GM21515 (cell line): ENCODE measurements around the gene BCL7A.

Source experiments
- ATAC-seq: cut with Tn5 transposase; IDR thresholded peaks from one replicate; pipeline ENCODE4 v1.9.1; 2021; ENCODE audit not compliant: unreplicated experiment

The BCL7A gene

DNA sequence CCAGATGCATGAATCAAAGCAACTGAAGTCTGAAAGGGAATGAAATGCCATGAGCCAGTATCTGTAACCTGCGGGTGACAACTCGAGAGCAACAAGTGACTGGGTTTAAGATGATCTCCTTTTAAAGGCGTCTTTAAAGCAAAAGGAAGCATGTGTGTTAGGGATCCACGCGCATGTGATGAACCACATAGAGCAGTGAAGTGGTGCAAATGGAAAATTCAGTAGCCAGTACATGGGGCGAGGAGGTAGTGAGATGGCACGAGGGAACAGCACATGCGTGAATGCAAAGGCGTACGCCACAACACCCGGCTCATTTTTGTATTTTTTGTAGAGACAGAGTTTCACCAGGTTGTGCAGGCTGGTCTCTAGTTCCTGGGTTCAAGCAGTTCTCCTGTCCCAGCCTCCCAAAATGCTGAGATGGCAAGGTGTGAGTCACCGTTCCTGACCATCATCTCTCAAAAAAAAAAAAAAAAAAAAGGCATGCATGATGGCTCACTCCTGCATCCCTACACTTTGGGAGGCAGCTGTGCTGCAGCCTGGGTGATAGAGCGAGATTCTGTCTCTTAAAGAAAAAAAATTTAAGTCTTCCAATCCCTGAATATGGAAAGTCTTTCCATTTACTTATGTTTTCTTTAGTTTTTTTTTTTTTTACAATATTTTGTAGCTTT, 24.6 kb upstream of the BCL7A start:
- no peak for ATAC-seq

DNA sequence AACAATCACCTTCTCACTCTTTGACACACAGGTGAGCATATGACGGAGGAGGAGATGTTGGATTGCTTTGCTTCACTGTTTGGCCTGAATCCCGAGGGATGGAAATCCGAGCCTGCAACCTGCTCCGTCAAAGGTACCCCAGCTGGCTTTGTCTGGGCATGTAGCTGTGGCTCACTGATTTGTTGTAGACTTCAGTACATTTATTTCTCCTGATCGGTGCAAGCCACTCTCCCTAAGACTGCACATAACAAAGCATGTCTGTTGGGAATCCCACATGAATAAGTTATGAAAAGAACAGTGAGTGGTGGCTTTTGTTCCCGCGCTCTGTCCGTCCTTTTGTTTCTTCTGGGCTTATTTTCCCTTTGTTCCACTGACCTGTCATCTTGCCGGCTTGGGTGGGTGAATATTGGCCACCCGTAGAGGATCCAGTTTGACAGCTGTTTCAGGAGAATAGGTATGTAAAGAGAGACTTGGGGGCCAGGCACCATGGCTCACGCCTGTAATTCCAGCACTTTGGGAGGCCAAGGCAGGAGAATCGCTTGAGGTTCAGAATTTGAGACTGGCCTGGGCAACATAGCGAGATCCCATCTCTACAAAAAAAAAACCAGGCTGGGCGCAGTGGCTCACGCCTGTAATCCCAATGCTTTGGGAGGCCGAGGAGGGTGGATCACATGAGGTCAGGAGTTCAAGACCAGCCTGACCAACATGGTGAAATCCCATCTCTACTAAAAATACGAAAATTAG, 20.0 kb upstream of the BCL7A start:
- no peak for ATAC-seq

DNA sequence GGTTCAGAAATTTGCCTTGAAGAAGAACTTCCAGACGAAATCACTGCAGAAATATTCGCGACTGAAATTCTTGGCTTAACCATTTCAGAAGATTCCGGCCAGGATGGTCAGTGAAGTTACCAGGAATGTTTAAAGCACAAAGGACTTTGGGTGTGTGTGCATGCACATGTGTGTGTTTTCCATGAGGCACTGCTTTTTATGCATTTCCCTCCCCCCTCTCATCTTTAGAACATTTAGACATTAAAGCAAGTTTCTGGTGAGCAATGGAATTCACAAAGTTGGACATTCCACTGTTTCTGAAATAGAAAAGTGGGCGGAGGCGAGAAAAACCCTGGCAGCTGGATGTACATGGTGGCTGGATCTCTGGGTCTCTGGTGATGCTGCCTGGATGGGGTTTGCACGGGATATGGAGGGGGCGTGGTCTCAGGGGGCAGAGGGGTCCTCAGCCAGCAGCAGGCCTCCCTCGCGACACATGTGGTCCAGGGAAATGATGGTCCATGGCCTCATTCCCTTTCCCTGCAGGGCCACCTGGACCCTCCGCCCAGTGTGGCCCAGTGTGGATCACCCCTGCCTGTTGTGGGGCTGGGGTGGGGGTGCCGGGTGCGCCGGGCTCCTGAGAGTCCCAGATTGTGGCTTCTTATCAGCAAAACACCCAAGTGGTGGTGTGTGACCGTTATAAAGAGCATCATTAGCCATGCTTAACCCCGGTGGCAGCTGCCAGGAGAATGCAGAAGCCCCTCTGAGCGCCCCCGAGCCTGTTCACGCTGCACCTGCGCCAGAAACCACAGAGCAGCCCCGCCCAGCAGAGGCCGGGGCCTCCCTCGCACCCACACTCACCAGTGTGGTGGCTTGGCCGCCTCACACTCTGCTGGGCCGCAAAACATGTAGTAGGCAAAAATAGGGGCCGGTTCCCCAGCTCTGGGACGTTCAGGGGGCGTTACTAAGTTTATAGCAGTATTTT, 17.8 kb upstream of the BCL7A start:
- no peak for ATAC-seq

DNA sequence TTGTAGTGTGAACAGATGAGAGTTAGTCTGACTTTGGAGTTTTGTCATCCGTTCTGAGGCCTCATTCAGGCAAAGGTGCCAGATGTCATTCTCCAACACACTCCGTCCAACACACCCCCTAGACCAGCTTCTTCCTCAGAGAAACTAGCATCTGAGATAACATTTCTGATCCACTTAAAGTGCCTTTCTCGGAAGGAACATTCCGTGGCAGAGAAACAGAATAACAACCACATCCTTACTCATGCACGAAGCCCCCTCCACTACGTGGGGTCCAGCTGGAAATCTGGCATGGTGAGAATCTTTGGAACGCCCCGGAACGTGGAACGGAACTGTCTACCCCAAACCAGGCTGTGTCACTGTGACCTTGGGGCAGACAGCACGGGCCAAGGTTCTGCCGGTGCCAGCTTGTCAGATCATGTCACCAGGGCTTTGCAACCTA, 17.0 kb upstream of the BCL7A start:
- ATAC-seq, result no peak

DNA sequence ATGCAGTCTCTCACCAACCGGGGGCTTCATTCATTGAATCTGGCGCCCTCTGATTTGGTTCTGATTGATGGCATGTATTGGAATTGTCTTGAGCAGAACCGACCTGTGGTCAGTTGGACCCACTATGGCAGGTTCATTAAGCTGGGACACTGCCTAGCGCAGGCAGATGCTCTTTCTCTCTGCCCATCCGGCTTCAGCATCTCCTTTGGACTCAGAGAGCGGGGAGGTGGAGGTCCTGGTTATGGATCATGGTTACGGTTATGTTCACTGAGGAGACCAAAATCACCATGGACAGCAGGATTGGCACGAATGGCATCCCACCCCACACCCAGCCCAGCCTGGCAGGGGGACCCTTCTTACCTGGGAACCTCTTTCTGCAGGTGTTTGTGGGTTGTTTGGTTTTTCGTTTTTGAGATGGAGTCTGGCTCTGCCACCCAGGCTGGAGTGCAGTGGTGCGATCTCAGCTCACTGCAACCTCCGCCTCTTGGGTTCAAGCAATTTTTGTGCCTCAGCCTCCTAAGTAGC, 16.4 kb upstream of the BCL7A start:
- ATAC-seq, result no peak

DNA sequence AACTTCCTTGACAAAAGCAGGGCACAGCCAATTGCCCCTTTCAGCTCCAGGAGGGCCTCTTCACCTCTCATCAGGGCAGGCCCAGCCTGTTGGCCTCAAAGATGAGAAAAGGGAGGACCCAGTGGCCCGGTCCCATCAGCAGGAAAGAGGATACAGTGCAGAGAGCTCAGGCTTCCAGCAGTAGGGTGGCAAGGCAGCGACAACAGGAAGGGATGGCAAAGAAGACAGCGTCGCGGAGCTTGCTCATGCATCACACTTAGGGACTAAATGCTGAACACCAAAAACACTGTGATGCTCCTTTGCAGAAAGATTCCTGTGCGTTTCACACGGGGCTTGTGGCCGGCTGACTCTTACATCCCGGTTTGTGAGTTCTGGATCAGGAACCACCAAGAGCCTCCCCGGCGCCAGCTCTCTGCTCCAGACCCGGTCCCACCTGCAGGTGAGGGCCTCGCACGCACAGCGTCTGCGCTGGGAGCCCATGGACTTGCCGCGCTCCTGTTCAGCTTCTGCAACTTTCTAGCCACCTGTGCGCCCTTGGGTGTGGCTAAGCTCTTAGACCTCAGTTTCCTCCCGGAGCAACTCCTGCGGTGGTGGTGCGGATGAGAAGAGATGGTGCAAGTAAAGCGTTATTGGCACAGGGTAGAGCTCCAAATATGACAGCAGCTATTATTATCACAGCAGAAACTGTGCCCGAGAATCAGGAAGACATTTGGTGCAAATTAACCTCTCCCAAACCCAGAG, 15.3 kb upstream of the BCL7A start:
- no peak for ATAC-seq

DNA sequence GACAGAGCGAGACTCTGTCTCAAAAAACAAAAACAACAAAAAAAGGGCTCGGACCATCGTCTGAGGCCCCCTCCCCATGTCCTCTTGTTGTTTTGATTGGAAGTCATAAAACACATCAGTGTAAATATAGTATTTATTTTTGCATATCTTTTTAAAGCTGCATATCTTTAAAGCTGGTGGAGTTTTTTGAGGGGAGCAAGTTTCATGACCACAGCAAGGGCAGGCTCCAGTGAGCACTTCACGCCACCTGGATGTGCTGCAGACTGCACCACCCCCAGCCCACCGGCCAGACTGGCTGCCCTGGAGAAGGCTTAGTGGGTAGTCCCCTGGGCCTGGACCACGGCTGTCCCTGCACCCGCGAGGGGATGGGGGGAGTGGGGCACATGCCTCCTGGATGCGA, 11.9 kb upstream of the BCL7A start:
- ATAC-seq, result no peak

DNA sequence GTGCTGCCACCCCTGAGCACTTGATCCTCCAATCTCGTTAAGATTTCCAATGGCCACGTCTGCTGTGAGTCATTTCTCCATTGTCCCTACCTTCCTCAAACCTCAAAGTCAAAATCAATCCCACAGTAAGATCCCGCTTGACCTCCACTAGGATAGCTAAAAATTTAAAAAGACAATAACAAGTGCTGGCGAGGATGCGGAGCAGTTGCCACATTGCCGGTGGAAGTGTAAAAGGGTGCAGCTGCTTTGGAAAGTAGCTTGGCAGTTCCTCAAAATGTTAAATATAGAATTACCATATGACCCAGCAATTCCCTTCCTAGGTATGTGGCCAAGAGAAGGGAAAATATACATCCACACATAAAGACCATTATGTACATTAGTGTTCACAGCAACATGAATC, 9.5 kb upstream of the BCL7A start:
- ATAC-seq, result no peak

DNA sequence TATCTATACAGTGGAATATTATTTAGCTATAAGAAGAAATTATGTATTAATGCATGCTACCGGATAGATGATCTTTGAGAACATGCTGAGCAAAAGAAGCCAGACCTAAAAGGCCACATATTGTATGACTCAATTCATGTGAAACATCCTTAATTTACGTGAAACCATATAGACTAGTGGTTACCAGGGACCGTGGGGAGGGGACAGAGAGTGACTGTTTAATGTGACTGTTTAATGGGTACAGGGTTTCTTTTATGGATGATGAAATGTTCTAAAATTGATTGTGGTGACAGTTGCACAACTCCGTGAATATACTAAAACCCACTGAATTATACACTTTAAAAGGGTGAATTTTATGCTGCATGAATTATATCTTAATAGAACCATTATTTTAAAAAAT, 8.5 kb upstream of the BCL7A start:
- no peak for ATAC-seq

DNA sequence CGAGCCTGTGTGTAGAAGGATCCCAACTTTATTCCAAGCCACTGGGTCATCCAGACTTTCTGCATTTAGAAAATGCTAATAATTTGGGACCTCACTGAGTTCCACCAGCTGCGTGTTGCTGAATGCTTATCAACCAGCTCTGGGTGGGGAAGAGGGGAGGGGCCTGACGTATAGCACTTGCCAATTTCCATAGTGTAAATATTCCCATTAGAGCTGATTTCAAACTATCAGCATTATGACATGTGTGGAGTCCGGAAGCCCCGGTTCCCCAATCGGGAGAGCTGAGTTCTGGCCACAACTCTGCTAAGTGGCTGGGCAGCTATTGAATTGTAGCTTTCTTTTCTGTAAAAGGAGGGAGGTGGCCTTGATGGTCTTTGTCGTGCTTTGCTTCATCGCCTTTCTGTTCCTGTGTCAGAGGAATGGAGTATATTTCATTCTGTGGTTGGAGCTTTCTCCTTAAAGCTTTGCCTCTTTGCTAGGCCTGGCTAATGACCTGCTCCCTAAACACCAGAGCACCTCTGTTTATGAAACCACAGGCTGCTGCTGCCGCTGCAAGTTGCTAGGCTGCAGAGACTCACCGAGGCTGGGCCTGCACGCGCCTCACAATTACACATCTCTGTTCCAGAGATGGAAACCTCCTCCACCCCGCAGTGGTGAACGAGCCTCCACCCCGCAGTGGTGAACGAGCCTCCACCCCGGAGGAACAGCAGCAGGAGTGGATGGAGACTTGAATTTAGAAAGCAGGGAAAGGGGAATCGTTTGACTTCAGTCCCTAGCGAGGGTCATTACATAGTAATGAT, 7.7 kb upstream of the BCL7A start:
- no peak for ATAC-seq

DNA sequence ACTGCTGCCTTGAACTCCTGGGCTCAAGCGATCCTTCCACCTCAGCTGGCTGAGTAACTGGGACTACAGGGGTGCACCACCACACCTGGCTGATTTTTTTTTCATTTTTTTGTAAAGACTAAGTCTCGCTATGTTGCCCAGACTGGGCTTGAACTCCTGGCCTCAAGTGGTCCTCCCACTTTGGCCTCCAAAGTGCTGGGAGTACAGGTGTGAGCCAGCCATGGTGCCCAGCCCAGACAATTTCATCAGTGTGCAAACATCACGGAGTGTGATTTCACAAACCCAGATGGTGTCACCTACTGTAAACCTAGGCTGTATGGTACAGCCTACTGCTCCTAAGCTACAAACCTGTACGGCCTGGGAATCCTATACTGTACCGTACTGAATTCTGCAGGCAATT, 6.9 kb upstream of the BCL7A start:
- ATAC-seq, result no peak

DNA sequence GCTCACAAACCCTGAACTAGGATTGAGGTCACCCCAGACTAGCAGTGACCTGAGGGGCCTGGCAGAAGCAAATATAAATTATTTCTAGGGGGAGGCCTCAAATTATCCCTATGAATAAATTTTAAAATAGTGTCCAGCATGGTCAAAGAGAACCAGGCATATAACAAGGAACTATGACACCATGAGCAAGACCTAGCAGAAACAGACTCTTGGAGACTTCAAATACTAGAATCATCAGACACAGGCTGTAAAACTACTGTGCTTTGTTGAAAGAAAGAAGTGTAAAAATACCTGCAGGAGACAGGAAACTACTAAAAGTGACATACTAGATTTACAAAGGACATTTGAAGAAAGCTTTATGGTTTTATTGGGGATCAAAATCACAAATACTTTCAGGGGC, 3.2 kb upstream of the BCL7A start:
- ATAC-seq, result no peak

DNA sequence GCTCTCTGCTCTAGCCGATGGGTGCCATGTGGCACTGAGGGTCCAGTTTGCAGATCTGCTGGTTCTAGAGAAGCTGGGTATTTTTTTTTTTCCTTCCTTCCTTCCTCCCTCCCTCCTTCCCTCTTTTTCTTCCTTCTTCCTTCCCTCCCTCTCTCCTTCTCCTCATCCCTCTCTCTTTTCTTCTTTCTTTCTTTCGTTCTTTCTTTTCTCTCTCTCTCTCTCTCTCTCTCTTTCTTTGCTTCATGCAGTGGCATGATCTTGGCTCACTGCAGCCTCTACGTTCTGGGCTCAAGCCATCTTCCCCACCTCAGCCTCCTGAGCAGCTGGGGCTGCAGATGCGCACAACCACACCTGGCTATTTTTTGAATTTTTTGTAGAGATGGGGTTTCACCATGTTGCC, 2.7 kb upstream of the BCL7A start:
- ATAC-seq, result no peak

DNA sequence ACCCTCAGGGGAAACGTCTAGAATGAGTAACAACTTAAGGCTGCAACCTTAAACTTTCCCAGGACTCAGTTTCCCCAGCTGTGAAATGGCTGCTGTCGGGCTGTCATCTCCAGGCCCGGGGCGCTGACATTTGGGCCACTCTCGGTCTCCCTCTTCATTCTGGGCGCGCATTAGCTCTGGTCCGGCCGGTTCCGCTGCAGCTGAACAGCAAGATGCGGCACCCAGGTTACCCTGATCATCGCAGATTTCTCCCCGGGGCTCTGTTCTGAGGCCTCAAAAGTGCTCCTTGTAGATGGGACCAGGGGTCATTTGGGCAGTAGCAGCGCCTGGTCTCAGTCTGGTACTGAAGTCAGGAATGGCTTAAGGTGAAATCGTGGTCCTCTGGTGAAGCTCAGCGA, 890 bp upstream of the BCL7A start:
- ATAC-seq, result no peak

DNA sequence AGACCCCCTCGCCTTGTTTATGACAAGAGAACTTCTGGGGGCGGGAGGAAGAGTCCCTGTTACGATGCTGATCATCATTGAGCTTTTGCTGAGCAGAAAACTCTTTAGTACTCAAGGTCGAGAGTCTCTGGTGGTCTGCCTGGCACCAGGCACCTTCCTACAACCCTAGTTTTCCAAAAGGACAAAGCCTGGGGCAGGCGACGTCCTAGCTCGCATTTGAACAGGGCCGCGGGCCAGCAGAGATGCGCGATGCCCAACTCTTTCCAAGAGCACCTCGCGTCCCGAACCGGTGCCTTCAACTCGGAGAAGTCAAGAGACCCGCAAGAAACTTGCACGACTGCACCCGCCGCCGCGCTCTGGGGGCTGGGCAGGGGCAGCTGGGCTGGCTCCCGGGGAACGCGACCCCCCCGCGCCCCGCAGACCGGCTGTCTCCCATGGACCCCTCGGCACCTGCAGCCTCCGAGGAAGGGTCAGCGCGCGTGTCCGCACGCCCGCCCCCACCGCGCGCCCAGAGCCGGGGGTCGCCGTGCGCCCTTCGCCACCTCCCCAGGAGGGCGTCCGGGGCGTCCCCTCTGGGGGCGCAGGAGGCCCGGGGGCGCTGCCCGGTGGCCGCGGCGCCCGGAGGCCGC, 377 bp upstream of the BCL7A start:
- ATAC-seq, result no peak

DNA sequence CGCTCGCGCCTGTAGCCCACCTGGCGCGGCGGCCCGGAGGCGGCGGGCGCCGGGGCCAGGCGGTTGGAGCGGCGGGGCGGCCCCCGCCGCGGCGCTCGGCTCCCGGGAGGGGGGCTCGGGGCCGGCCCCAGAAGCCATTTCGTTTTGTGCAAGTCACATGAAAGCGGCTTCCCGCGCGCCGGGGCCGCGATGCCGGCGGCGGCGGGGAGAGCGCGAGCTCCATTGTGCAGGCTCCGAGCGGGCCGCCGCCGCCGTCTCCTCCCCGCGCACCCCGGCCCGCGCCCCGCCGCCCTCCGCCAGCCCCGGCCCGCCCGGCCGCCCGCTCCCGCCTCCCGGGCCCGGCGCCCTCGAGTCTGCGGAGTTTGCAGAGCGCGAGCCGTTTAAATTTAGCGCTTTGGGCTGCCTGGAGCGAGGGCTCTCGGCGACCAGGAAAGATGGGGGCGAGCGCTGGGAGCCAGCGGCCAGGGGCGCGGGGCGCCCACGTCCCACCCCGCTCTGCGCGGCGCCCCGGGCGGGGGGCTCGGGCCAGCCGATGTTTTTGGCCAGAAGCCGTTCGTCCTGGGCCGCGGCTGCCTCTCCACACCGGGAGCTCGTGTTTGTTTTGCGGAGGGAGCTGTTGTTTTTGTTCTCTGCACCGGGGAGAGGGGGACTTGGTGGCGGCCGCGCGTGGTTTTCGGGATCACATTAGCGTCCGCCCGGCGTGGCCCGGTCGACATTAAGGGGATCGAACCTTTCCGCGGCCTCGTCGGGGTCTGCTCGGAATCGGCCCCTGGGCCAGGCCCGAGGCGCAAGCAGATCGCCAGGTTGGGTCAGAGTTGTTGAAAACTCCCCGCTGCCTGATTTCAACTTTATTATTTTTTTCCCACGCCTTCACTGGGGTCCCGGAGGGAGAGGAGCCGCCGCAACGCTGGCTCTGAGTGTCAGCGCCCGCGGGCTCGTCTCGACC, 982 bp downstream of the BCL7A start:
- no peak for ATAC-seq

DNA sequence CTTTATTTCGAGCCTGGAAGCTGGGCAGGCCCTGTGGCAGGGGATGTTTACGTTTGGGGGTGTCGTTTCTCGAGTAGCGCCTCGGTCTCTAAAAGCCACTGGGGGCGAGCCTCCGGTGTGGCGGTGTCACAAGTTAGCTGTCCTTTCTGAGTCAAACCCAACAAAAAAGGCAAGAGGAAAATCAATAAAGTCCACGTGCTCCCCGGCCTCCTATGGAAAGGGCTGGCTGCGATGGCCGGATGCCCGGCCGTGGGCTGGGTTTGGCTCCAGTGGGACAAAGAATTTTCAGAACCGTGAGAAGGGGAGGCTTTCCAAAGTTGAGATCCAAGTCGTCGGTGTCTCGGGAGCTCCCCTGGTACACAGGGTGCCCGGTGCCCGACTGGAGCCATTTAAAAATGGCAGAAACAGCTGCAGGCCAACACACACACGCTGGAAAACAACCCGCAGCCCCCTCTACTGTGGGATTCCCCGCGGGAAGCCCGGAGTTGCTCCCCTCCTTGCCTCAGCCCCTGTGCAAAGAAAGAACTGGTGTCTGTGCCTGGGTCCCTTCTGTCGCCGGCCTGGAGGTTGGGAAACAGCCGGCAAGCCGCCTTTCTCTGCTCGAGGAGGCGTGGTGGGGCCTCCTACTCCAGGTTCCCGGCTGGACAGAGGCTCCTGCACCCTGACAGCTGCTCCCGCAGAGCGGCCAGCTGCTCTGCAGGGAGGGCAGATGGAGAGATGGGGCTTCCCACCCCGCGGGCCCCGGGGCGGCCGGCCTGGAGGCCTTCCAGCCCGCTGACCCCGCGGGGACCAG, 1.9 kb downstream of the BCL7A start:
- ATAC-seq, result no peak
